Airway epithelial cell (primary cell): ENCODE data around the gene SNRNP40. TPM values are rescaled to one million over a fixed set of nuclear protein-coding genes. Genes with fewer than 3 reads are reported as not detected.

Experiments
- total RNA-seq: library from RNA; depleted of rRNA; stranded (reverse); fragments of >200 nt; gene quantifications from 2 replicates; pipeline ENCODE4 v1.2.3, GENCODE V29; 2015

The SNRNP40 gene
- total RNA-seq, result 57.5 and 73.8 TPM in 2 replicates

GRCh38 chr1:31296486-31297276 is at the start of gene SNRNP40, which contains the start of gene ZCCHC17:
Gene SNRNP40, minus strand, starts transcription at chr1:31296788. Its CDS starts 37 bp downstream, at chr1:31296751.
Gene ZCCHC17, plus strand, starts transcription at chr1:31297032. Its CDS starts 13,067 bp downstream, at chr1:31310099.

DNA sequence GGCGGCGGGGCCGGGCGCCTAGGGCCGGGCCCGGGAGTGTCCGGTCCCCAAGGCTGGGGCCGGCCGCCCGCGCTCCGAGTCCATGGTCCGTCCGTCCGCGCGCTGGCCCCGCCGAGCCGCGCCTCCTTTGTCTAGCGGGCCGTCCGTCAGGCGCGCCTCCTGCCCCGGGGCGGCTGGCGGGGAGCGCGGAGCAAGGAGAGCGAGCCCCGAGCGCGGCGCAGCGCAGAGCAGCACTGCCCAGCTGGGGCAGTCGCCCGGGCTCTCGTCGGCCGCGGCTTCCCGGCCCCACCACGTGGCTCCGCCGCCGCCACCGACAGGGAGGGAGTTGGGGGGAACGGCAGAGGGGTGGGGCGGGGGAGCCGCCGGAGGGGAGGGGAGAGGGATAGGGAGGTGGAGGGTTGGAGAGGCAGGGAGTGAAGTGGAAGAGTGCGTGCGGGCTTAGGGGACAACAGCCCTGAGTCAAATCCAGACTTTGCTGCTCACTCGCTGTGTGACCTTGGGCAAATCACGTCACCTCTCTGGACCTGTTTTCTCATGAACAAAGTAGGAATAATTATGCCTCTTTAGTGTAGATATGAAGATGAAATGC is 56.8 kb downstream of the SNRNP40 start, which contains the start of gene NKAIN1:
Gene NKAIN1 (minus strand): TSS at position 235 of the 589 bp plus-strand sequence. CDS start 340 bp downstream, outside the sequence.

Other genes starting within 250 kb of the SNRNP40 start
- gene PUM1, start 231.1 kb downstream of the SNRNP40 start, total RNA-seq, result 34.4 and 55.6 TPM in 2 replicates
- 0.07 TPM in 1 of 2 replicates, not detected in the other for gene NKAIN1, start 56.9 kb downstream of the SNRNP40 start, total RNA-seq
- gene ZCCHC17, start 244 bp upstream of the SNRNP40 start, total RNA-seq, result 34.2 and 47.7 TPM in 2 replicates
- gene FABP3, start 76.3 kb upstream of the SNRNP40 start, total RNA-seq, result 0.42 TPM in 1 of 2 replicates, not detected in the other
- gene SERINC2, start 116.4 kb upstream of the SNRNP40 start, total RNA-seq, result 188 and 258 TPM in 2 replicates